NCI-H526 (cell line): ENCODE results near the gene OTOG.

Experiments used
- DNase-seq, 2 experiments: peaks; one replicate each; lab custom pipeline; 2025; lab: John Stamatoyannopoulos, UW

Gene OTOG

GRCh38 chr11:17561526-17561925 is 14.5 kb downstream of the OTOG start:
- DNase-seq, result no peak

- peak in 1 of 2 experiments; percentile 16 for DNase-seq
Observed at GRCh38 chr11:17563231-17563646, 16.2 kb downstream of the OTOG start.

- no peak for DNase-seq
Observed at GRCh38 chr11:17563961-17564686, 17.1 kb downstream of the OTOG start.

- DNase-seq, result peak in 1 of 2 experiments; percentile 17
Observed at GRCh38 chr11:17564687-17565042, 17.6 kb downstream of the OTOG start.

GRCh38 chr11:17568944-17569343 is 21.9 kb downstream of the OTOG start:
- DNase-seq, result no peak

- DNase-seq, result no peak
Observed at GRCh38 chr11:17570034-17570433, 23.0 kb downstream of the OTOG start.

GRCh38 chr11:17571431-17572358 is 24.6 kb downstream of the OTOG start:
- DNase-seq, result no peak

GRCh38 chr11:17572359-17572690 is 25.3 kb downstream of the OTOG start:
- no peak for DNase-seq

GRCh38 chr11:17572791-17573460 is 25.9 kb downstream of the OTOG start:
- DNase-seq, result no peak

- no peak for DNase-seq
Observed at GRCh38 chr11:17573526-17573925, 26.5 kb downstream of the OTOG start.

GRCh38 chr11:17574141-17575091 is 27.4 kb downstream of the OTOG start:
- no peak for DNase-seq

GRCh38 chr11:17575431-17576425 is 28.7 kb downstream of the OTOG start:
- DNase-seq, result no peak

GRCh38 chr11:17578296-17578695 is 31.2 kb downstream of the OTOG start:
- DNase-seq, result no peak

GRCh38 chr11:17578958-17579357 is 31.9 kb downstream of the OTOG start:
- DNase-seq, result no peak

- no peak for DNase-seq
Observed at GRCh38 chr11:17579451-17579850, 32.4 kb downstream of the OTOG start.

- DNase-seq, result no peak
Observed at GRCh38 chr11:17580271-17580670, 33.2 kb downstream of the OTOG start.

GRCh38 chr11:17581036-17581731 is 34.1 kb downstream of the OTOG start:
- DNase-seq, result no peak

GRCh38 chr11:17581732-17582053 is 34.6 kb downstream of the OTOG start:
- no peak for DNase-seq

- no peak for DNase-seq
Observed at GRCh38 chr11:17585911-17586695, 39.0 kb downstream of the OTOG start.
